GM18499 (cell line): ENCODE measurements around the gene RTP4.
"Not testable (repeated sequence)": the region's sequence is repeated elsewhere in the genome, so short reads cannot be mapped to it uniquely, and the experiment has no call there.

Source experiments
- ATAC-seq: cut with Tn5 transposase; IDR thresholded peaks from one replicate; pipeline ENCODE4 v1.9.1; 2021; ENCODE audit warnings: moderate number of reproducible peaks; ENCODE audit not compliant: insufficient read depth, unreplicated experiment

Gene RTP4

DNA sequence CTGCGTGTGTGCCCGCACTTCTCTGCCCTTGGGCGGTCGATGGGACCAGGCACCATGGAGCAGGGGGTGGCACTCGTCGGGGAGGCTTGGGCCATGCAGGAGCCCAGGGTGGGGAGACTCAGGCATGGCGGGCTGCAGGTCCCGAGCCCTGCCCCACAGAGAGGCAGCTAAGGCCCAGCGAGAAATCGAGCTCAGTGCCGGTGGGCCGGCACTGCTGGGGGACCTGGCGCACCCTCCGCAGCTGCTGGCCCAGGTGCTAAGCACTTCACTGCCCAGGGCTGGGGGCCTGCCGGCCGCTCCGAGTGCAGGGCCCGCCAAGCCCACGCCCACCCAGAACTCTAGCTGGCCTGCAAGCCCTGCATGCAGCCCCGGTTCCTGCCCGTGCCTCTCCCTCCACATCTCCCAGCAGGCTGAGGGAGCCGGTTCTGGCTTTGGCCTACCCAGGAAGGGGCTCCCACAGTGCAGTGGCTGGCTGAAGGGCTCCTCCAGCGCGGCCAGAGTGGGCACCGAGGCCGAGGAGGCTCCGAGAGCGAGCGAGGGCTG, 553 bp upstream of the RTP4 start:
- ATAC-seq = no peak

DNA sequence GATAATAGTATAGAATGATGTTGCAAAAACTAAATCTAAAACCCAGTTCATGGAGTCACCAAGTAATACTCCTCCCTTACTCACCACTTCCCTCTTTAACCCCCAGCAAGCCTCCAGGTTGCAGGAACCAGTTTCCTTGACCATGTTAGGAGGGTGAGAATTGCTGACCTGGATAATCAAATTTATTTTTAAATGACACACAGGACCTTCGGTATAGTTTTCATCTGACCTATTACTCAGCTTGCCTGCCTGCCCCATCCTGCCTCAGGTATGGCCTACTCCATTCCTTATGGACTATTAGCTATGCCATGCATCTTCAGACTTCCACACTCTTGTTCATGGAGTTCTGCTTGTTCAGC, 883 bp downstream of the RTP4 start:
- no peak for ATAC-seq

DNA sequence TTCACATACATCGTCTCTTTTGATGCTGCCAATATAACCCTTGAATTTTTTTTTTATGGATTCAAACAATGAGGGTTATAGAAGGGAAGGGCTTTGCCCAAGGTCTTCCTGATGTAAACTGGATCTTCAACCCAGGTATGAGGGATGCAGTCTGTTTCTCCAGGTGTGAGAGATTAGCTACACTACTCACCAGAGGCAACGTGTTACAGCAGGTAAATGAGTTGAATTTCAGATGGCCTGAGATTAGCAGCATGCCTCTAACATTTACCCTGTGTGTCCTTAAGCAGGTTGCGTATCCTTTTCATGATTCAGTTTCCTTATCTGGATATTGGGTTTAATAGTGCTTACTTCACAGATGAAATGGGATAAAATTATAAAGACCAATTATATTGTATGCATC, 1.9 kb downstream of the RTP4 start:
- no peak for ATAC-seq

DNA sequence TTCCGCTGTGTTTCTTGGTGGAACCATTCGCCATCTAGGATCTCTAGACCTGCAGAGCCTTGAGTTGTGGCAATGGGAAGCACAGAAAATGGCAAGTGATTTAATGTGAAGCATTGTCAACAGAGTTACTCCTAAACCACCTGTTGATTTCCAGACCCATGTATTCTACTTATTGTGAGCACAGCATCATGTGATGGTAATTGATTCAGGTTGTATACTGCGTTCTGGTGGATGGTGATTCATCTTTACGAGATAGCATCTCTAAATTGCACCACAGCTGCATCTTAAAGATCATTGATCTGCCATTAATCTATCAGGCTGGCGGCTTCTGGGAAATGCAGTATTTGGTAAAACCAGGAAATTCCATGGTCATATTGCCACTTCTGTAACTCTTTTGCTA, 7.4 kb downstream of the RTP4 start:
- ATAC-seq = no peak

DNA sequence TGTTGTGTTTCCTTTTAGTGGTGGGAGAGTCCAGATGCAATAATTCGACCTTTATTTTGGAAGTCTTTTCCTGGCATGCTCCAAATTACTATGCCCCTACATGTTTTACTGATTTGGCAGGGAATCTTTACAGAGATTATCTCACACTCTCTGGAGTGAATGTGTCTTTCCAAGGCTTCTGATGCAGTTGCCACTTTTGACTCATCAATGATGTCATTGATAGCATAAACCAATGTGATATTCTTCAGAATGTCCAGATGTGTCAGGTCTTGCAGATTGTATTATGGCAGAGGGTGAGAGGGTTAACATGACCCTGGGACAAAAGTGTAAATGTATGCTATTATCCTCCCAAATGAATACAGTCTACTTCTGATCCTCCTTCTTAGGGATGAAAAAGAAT, 9.7 kb downstream of the RTP4 start:
- no peak for ATAC-seq

DNA sequence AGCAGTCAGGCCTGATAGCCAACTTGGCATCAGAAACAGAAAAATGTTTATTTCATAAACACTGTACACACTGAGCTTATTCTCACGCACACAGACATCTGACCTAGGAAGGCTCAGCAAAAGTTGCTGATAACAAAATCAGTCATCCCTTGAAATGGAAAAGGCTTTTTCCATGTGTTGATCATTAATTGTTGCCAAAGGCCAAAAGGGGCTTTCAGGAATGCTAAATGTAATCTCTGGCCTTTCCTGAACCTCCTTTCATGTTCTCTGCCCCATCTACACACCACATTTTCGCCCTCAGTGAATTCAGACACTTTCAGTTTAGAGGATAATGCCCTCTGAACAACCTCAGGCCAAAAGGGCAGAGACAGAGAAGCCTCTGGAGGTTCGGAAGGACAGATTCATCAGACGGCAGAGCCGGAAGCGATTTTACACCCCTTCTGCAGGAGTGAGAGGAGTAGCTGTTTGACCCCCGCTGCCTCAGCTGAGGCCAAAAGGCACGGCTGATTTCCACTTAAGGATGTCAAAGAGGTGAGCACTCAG, 14.5 kb downstream of the RTP4 start:
- ATAC-seq = no peak

DNA sequence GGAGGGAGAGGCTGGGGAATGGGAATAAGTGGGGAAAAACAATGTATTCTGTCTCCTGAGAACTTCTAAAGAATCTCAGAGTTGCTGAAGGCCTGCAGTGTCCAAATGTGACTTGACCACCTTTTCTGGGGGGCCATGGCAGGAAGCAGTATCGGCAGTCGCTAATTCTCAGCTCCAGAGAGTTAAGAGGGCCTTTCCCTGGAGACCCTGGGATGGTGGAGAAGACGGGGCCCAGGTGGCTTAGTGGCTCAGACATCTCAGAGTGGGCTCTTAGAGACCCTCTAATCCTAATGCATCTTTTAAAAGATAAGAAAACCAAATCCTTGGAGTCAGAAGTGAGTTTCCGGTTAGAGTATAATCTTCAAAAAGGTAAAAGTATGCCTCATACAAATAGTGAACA, 15.1 kb downstream of the RTP4 start:
- ATAC-seq = no peak

DNA sequence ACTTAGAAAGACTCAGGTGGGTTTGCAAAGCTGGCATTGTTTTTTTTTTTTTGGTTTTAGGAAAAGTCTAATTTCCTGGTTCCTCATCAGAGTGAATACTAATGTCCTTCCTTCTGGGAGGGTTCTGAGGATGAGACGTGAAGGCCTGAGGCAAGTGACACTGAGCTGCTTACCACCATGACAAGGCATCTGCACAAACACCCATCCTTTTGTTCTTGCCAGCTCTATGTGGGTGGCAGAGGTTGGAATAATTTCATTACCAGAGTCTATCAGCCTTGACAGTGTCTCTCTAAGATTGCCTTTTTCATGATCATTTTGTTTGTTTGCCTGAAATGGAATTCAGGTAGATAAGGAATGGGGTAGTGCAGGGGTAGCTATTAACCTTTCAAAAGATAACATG, 17.1 kb downstream of the RTP4 start:
- no peak for ATAC-seq

DNA sequence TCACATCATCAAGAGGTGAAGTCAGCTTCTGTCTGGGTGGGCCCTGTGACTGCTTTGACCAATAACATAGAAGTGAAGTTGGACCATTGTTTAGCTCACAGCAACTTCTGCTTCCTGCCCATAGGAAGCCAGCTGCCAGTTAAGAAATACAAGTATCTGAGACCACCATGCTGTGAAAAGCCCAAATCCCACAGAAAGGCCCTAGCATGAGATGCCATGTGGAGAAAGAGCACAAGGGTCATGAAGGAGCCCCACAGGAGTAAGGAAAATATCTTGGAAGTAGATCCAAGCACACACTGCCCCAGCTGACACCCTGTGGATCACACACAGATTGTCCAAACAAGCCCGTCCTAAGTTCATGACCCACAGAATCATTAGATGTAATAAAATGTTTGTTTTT, 28.5 kb downstream of the RTP4 start:
- no peak for ATAC-seq

DNA sequence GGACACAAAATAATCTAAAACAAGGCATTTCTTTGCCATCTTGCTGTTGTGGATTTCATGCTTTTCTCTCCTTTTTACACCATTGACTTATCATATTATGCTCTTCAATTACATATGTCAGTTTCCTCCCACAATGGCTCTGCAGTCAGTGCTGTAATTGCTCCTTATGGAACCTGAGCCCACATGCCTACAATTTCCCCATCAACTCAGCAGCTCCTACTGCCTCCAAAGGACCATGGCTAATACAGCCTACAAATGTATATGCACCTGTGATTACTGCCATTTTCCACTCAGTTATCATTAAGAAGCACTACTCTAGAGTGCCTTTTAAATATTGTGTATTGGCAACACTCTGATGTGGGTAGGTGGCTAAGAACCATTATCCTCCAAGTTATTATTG, 30.8 kb downstream of the RTP4 start:
- no peak for ATAC-seq

DNA sequence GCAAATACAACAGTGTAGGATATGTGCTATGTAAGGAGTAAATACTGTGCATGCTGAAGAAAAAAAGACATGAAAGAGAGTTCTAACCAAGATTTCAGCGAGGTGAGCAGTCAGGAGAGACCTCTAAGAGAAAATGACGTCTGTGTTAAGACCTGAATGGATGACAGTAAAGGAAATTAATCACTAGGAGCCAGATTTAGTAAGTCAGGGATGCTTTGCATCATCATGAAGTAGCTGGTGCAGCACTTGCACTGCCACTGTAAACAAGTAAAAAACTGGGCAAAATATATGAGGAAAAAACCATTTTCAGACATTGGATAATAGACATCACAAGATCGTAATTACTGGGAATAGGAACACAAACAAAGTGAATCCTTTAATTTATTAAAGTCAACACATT, 32.6 kb downstream of the RTP4 start:
- no peak for ATAC-seq

DNA sequence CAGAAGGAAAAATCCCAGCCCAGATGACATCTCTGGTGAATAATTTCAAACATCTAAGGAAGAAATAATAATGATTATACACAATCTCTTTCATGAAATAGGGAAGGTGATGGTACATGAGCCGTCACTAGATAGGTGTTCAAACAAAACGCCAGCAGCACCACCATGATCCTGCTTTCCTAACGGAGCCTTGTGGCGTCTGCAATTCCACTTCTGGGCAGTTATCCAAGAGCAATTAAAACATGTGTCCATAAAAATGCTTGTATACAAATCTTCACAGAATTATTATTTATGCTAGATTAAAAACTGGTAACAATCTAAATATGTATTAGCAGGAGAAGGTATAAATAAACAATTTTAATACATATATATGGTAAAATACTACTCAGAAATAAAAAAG, 33.7 kb downstream of the RTP4 start:
- no peak for ATAC-seq

DNA sequence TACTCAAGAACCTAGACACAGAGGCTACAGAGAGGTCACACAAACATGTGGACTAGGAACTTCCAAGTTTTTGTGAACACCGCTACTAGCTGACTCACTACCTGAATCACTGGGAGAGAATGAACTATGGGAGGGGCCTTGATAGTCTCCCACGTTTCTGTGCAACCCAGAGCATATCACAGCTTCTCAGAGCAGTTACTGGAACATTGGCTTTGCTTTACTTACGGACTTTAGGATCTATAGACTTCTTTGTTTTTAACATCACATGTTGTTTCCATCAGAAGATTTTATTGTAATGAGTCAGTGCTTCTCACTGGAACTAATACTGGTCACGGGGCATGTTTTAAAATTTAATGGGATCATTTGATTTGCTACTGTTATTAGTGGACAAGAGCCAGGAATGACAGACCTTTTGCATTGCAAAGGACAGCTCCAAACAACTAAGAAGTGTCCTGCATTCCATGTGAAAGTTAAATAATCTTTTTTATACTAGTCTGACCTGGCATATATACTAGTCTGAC, 35.6 kb downstream of the RTP4 start:
- ATAC-seq = no peak

DNA sequence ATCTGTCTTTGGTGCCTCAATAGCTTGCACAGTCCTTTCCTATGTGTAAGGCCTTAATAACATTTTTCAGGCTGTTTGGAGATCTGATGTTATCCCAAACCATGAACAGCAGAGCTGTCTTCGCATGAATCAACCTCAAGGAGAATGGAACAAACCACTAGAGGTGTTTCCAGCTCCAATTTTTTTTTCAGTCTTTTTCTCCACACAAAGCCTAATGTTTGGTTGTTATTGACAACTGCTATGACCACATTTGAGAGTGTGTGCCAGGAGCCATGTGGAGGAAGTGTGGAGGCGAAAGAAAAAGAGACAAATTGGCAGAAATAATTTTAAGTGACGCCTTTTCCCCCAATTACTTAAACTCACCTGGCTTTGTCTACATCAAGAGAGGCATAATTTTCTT, 38.7 kb downstream of the RTP4 start:
- ATAC-seq = no peak

DNA sequence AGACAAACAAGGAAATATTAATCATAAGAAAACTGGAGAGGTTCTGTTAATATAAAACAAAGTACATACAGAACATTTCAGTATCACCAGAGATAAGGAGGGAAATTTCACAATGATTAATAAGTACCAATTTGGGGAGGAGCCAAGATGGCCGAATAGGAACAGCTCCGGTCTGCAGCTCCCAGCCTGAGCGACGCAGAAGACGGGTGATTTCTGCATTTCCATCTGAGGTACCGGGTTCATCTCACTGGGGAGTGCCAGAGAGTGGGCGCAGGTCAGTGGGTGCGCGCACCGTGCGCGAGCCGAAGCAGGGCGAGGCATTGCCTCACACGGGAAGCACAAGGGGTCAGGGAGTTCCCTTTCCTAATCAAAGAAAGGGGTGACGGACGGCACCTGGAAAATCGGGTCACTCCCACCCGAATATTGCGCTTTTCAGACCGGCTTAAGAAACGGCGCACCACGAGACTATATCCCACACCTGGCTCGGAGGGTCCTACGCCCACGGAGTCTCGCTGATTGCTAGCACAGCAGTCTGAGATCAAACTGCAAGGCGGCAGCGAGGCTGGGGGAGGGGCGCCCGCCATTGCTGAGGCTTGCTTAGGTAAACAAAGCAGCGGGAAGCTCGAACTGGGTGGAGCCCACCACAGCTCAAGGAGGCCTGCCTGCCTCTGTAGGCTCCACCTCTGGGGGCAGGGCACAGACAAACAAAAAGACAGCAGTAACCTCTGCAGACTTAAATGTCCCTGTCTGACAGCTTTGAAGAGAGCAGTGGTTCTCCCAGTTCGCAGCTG, 44.0 kb downstream of the RTP4 start:
- not testable (repeated sequence) for ATAC-seq
